OCI-LY7 (cell line): ENCODE data around the gene PRL. TPM values are rescaled to one million over a fixed set of nuclear protein-coding genes. Genes with fewer than 3 reads are reported as not detected.

ENCODE experiments used
- BruUV-seq: library from RNA; stranded (reverse); fragments of 400-500 nt; replicated peaks from 2 replicates; lab custom pipeline; 2021; lab: Mats Ljungman, UMichigan
- CTCF ChIA-PET: fragments of 300-600 bp; sonication (Branson Sonifier 250); formaldehyde crosslinking; loops from one replicate; lab custom pipeline; 2022; ENCODE audit warnings: antibody characterized with exemption; ENCODE audit not compliant: unreplicated experiment; lab: Charles Lee
- POLR2A ChIA-PET: fragments of 300-600 bp; sonication (Branson Sonifier 250); formaldehyde crosslinking; loops from one replicate; lab custom pipeline; 2022; ENCODE audit warnings: antibody characterized with exemption; lab: Charles Lee
- DNase-seq: peaks from one replicate; pipeline ENCODE4 v3.0.0-alpha.2; 2015; ENCODE audit warnings: low spot score
- H2AFZ ChIP-seq: fragments of 200-600 bp; sonication (generic), shearing (Covaris generic); 2 replicates; pipeline ENCODE4 v1.6.1; 2014; ENCODE audit warnings: mild to moderate bottlenecking, antibody characterized with exemption, low read length, moderate library complexity
- H3K27ac ChIP-seq: fragments of 200-600 bp; sonication (generic); 2 replicates; pipeline ENCODE4 v1.5.1; 2014; ENCODE audit warnings: mixed run types, low read depth, mild to moderate bottlenecking, moderate library complexity, low read length, inconsistent platforms; ENCODE audit not compliant: poor library complexity, severe bottlenecking
- H3K36me3 ChIP-seq: fragments of 200-600 bp; sonication (generic); 2 replicates; pipeline ENCODE4 v1.6.1; 2014; ENCODE audit warnings: mild to moderate bottlenecking, antibody characterized with exemption, low read length, moderate library complexity, mixed read lengths; ENCODE audit not compliant: insufficient read depth
- H3K4me1 ChIP-seq: fragments of 200-600 bp; sonication (generic); 2 replicates; pipeline ENCODE4 v1.5.1; 2014; ENCODE audit warnings: mild to moderate bottlenecking, low read length; ENCODE audit not compliant: insufficient read depth, poor library complexity, severe bottlenecking
- H3K4me2 ChIP-seq: fragments of 200-600 bp; sonication (generic); 2 replicates; pipeline ENCODE4 v1.6.1; 2014; ENCODE audit warnings: mild to moderate bottlenecking, low read length
- H3K4me3 ChIP-seq: fragments of 200-600 bp; sonication (generic); 2 replicates; pipeline ENCODE4 v1.5.1; 2014; ENCODE audit warnings: mild to moderate bottlenecking, low read depth, low read length; ENCODE audit not compliant: poor library complexity, severe bottlenecking
- H3K79me2 ChIP-seq: fragments of 200-600 bp; sonication (generic); 2 replicates; pipeline ENCODE4 v1.6.1; 2016; ENCODE audit warnings: low read depth, mild to moderate bottlenecking, low read length, moderate library complexity, mixed read lengths; ENCODE audit not compliant: insufficient read depth
- H3K9me2 ChIP-seq: fragments of 200-600 bp; sonication (generic); 2 replicates; pipeline ENCODE4 v1.6.1; 2016; ENCODE audit warnings: mild to moderate bottlenecking, low read length, mixed read lengths; ENCODE audit not compliant: insufficient read depth
- H3K9me3 ChIP-seq: fragments of 200-600 bp; sonication (generic); 2 replicates; pipeline ENCODE4 v1.6.1; 2014; ENCODE audit warnings: mild to moderate bottlenecking, mixed run types, low read length, mixed read lengths
- H4K20me1 ChIP-seq: fragments of 200-600 bp; sonication (generic); 2 replicates; pipeline ENCODE4 v1.6.1; 2014; ENCODE audit warnings: mild to moderate bottlenecking, antibody characterized with exemption, low read length, moderate library complexity, mixed read lengths; ENCODE audit not compliant: insufficient read depth
- CTCF ChIP-seq: fragments of 200-600 bp; sonication (generic); conservative IDR thresholded peaks from 2 replicates; pipeline ENCODE4 v1.5.1; 2014; ENCODE audit warnings: mild to moderate bottlenecking, antibody characterized with exemption, low read length, moderate library complexity, mixed read lengths
- EZH2phosphoT487 ChIP-seq: fragments of 200-600 bp; sonication (generic); IDR thresholded peaks from 2 replicates; pipeline ENCODE4 v1.6.1; 2018; ENCODE audit warnings: low read depth, borderline replicate concordance, mild to moderate bottlenecking, mixed run types, antibody characterized with exemption, low read length, moderate library complexity, mixed read lengths
- intact Hi-C: fragments of 100-400 bp; cut with micrococcal nuclease; formaldehyde crosslinking; loops from one replicate; pipeline ENCODE4 v1.10.0; 2022; ENCODE audit not compliant: unreplicated experiment
- total RNA-seq, 2 experiments: library from RNA; depleted of rRNA in 1 of 2; stranded (reverse); fragments of >200 nt in 1 of 2; shearing (Covaris generic) in 1 of 2; gene quantifications; 2 replicates each; pipeline ENCODE4 v1.2.3, GENCODE V29; 2014 to 2022

PRL gene
- total RNA-seq, 2 experiments from 2014 or later = not detected

- no peak overlapping the region for H3K4me3 ChIP-seq
- no peaks in the 10 kb centered on the region for H3K36me3 ChIP-seq
- H3K4me2 ChIP-seq = no peak overlapping the region
- no TSS peak for BruUV-seq
- H3K4me1 ChIP-seq = no peaks in the 10 kb centered on the region
- intact Hi-C loops = no loop called here
- no peaks in the 10 kb centered on the region for H3K79me2 ChIP-seq
- no peaks in the 10 kb centered on the region for H3K9me2 ChIP-seq
- TF ChIP-seq CTCF (no peak), EZH2phosphoT487 (no peak)
- no peaks in the 10 kb centered on the region for H3K9me3 ChIP-seq
- no peak overlapping the region for H3K27ac ChIP-seq
- DNase-seq = no peak
- ChIA-PET CTCF (no interaction called here), POLR2A (interaction anchor here (0.7 kb wide), 1 partner anchor 32 kb away, joined by 3 read pairs; no protein-coding TSS in a partner anchor)
- H4K20me1 ChIP-seq = no peaks in the 10 kb centered on the region
- H2AFZ ChIP-seq = no peak overlapping the region
These were observed 45.5 kb downstream of the PRL start for GRCh38 chr6:22251348-22251747.

- H3K4me1 ChIP-seq = no peaks in the 10 kb centered on the region
- no peak overlapping the region for H2AFZ ChIP-seq
- no peaks in the 10 kb centered on the region for H3K9me3 ChIP-seq
- ChIA-PET POLR2A (interaction anchor here (0.7 kb wide), 1 partner anchor 31 kb away, joined by 3 read pairs; no protein-coding TSS in a partner anchor), CTCF (no interaction called here)
- no peak overlapping the region for H3K4me2 ChIP-seq
- H3K4me3 ChIP-seq = no peak overlapping the region
- DNase-seq = no peak
- no peaks in the 10 kb centered on the region for H3K79me2 ChIP-seq
- H4K20me1 ChIP-seq = no peaks in the 10 kb centered on the region
- H3K36me3 ChIP-seq = no peaks in the 10 kb centered on the region
- TF ChIP-seq EZH2phosphoT487 (no peak), CTCF (no peak)
- no peaks in the 10 kb centered on the region for H3K9me2 ChIP-seq
- H3K27ac ChIP-seq = no peak overlapping the region
- BruUV-seq = no TSS peak
- intact Hi-C loops = no loop called here
These were observed 46.4 kb downstream of the PRL start for GRCh38 chr6:22250486-22250885.

- ChIA-PET CTCF (no interaction called here), POLR2A (no interaction called here)
- Histone ChIP-seq H3K9me3 (no peaks in the 10 kb centered on the region), H3K9me2 (no peaks in the 10 kb centered on the region), H3K4me2 (no peak overlapping the region), H4K20me1 (no peaks in the 10 kb centered on the region), H3K36me3 (no peaks in the 10 kb centered on the region), H3K4me1 (no peaks in the 10 kb centered on the region), H2AFZ (no peak overlapping the region), H3K27ac (no peak overlapping the region), H3K4me3 (no peak overlapping the region), H3K79me2 (no peaks in the 10 kb centered on the region)
- intact Hi-C loops = no loop called here
- no peak for DNase-seq
- no TSS peak for BruUV-seq
- TF ChIP-seq EZH2phosphoT487 = no peak
- no peak for TF ChIP-seq CTCF
These were observed 47.0 kb downstream of the PRL start for GRCh38 chr6:22249711-22250350.
